AG04450 (cell line): ENCODE measurements around the gene CA5A. TPM values are rescaled to one million over a fixed set of nuclear protein-coding genes. Genes with fewer than 3 reads are reported as not detected.
A peak's percentile ranks its signal among the peaks of the same experiment; 100 is the strongest.

Experiments used
- CTCF ChIA-PET: fragments of 300-600, 350-600 bp; formaldehyde crosslinking; extraction: SDS; loops from one replicate; lab custom pipeline; 2022; ENCODE audit warnings: antibody characterized with exemption, inconsistent platforms; lab: Charles Lee
- POLR2A ChIA-PET: fragments of 350-600 bp; formaldehyde crosslinking; extraction: SDS; loops from one replicate; lab custom pipeline; 2021; ENCODE audit warnings: antibody characterized with exemption, inconsistent platforms; lab: Yijun Ruan, JAX
- DNase-seq: peaks from one replicate; pipeline ENCODE4 v3.0.0-alpha.2; 2011; ENCODE audit warnings: low read depth, low spot score
- H3K27ac ChIP-seq: one replicate; pipeline ENCODE4 v1.5.1; 2012; ENCODE audit warnings: low read depth, low read length, control low read depth
- H3K27me3 ChIP-seq: one replicate; pipeline ENCODE4 v1.6.0; 2012; ENCODE audit warnings: low read length; ENCODE audit not compliant: control insufficient read depth, insufficient read depth
- H3K4me3 ChIP-seq: 2 replicates; pipeline ENCODE4 v1.5.1; 2011; ENCODE audit warnings: mild to moderate bottlenecking, low read depth, low read length, control low read depth
- H3K9me3 ChIP-seq: 2 replicates; pipeline ENCODE4 v1.5.1; 2012; ENCODE audit warnings: low read length; ENCODE audit not compliant: control insufficient read depth, insufficient read depth
- CTCF ChIP-seq: IDR thresholded peaks from 2 replicates; pipeline ENCODE4 v1.5.1; 2011; ENCODE audit warnings: low read depth, low read length, control low read depth, inconsistent platforms
- polyA plus RNA-seq: library from polyadenylated mRNA; depleted of rRNA; stranded (reverse); fragments of >200 nt; gene quantifications from 2 replicates; pipeline ENCODE4 v1.2.3, GENCODE V29; 2011

Gene CA5A
- polyA plus RNA-seq, 1 experiment = not detected

GRCh38 chr16:87951552-87952538, 15.5 kb upstream of the CA5A start:
- CTCF ChIA-PET = no interaction called here
- 0 out of 2 replicates have a peak, but pooled peaks have one; percentile 23 for TF ChIP-seq CTCF
- Histone ChIP-seq H3K27me3 (no peaks in the 10 kb centered on the region), H3K27ac (peak overlapping the region; percentile 90), H3K9me3 (no peaks in the 10 kb centered on the region; the same call in 1 of the 2 replicates), H3K4me3 (peak overlapping the region; percentile 83)
- POLR2A ChIA-PET = interaction anchor here (0.6 to 1.0 kb wide), 5 partner anchors 11 to 257 kb away, joined by 3 to 7 read pairs (median 3); no protein-coding TSS in a partner anchor
- no peak for DNase-seq

- POLR2A ChIA-PET = interaction anchor here (0.6 to 1.0 kb wide), 5 partner anchors 10 to 256 kb away, joined by 3 to 7 read pairs (median 3); no protein-coding TSS in a partner anchor
Observed at GRCh38 chr16:87950765-87951551, 14.6 kb upstream of the CA5A start, which contains the start of gene BANP. BANP (plus strand) TSS chr16:87951434; CDS start chr16:87975116, 23,682 bp downstream.

GRCh38 chr16:87949071-87949744, 12.9 kb upstream of the CA5A start:
- H3K27me3 ChIP-seq = no peaks in the 10 kb centered on the region
- DNase-seq = no peak
- no peaks in the 10 kb centered on the region; the same call in 1 of the 2 replicates for H3K9me3 ChIP-seq
- no peak overlapping the region for H3K27ac ChIP-seq
- POLR2A ChIA-PET = no interaction called here
- H3K4me3 ChIP-seq = no peak overlapping the region
- CTCF ChIA-PET = no interaction called here
- no peak for TF ChIP-seq CTCF

More at GRCh38 chr16:87950765-87951551, 14.6 kb upstream of the CA5A start, which contains the start of gene BANP:
- Histone ChIP-seq H3K4me3 (peak within 1 kb of the TSS; percentile 86), H3K27ac (peak within 1 kb of the TSS; percentile 90), H3K27me3 (no peaks in the 10 kb centered on the region), H3K9me3 (no peaks in the 10 kb centered on the region; the same call in 1 of the 2 replicates)
- CTCF ChIA-PET = no interaction called here
- TF ChIP-seq CTCF = peak; percentile 37
- peak; percentile 96 for DNase-seq

GRCh38 chr16:87948735-87949070, 12.4 kb upstream of the CA5A start:
- H3K9me3 ChIP-seq = no peaks in the 10 kb centered on the region; the same call in 1 of the 2 replicates
- DNase-seq = no peak
- H3K27ac ChIP-seq = no peak overlapping the region
- ChIA-PET CTCF (no interaction called here), POLR2A (interaction anchor here (0.6 kb wide), 1 partner anchor 621 kb away, joined by 3 read pairs; the partner anchor contains the start of gene ZC3H18)
- H3K4me3 ChIP-seq = no peak overlapping the region
- no peak for TF ChIP-seq CTCF
- H3K27me3 ChIP-seq = no peaks in the 10 kb centered on the region
